WERI-Rb-1 (cell line): ENCODE measurements around the gene RGS3.
"Not testable (repeated sequence)": the region's sequence is repeated elsewhere in the genome, so short reads cannot be mapped to it uniquely, and the experiment has no call there.

Source experiments
- DNase-seq: peaks from one replicate; pipeline ENCODE4 v3.0.0-alpha.2; 2020
- H3K27ac ChIP-seq: fragments of 250-450 bp; sonication (Bioruptor Pico); 2 replicates; pipeline ENCODE4 v1.5.1; 2020; ENCODE audit warnings: mild to moderate bottlenecking, moderate library complexity
- H3K27me3 ChIP-seq: fragments of 250-450 bp; sonication (Bioruptor Pico); 2 replicates; pipeline ENCODE4 v1.5.1; 2021; ENCODE audit warnings: mild to moderate bottlenecking, low read depth, moderate library complexity; ENCODE audit not compliant: insufficient read depth, severe bottlenecking
- H3K36me3 ChIP-seq: fragments of 250-450 bp; sonication (Bioruptor Pico); 2 replicates; pipeline ENCODE4 v1.5.1; 2020; ENCODE audit warnings: mild to moderate bottlenecking, moderate library complexity
- H3K4me3 ChIP-seq: 2 replicates; pipeline ENCODE4 v1.5.1; 2011; ENCODE audit warnings: low read depth, mild to moderate bottlenecking, control low read depth, low read length
- H3K9me3 ChIP-seq: fragments of 250-450 bp; sonication (Bioruptor Pico); 2 replicates; pipeline ENCODE4 v1.5.1; 2021; ENCODE audit warnings: mild to moderate bottlenecking, moderate library complexity; ENCODE audit not compliant: severe bottlenecking
- TF ChIP-seq, protein P1 (sequence below): IDR thresholded peaks from 2 replicates; pipeline ENCODE4 v1.5.1; 2011; ENCODE audit warnings: low read depth, mild to moderate bottlenecking, control low read depth, inconsistent platforms, low read length

Gene RGS3

DNA sequence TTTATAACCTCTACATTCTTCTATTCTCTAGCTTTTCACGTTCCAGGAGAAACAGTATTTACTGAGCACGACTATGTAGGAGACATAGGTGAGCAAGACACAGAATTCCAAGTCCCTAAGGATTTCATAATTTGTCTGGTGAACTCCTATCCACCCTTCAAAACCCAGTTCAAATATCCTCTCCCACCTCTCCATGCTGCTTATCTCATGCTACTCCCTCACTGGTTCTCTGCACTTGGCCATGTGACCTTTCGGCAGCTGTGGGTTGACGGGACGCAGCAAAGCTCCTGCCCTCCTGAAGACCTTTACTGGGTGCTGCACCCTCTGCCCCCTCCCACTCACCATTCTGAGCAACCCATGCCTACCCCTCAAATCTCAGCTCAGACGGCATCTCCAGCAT lies 173.2 kb downstream of the RGS3 start:
- Histone ChIP-seq H3K36me3 (no peaks in the 10 kb centered on the region), H3K27ac (no peak overlapping the region), H3K4me3 (no peak overlapping the region), H3K27me3 (no peaks in the 10 kb centered on the region), H3K9me3 (peaks cover 6% of the 10 kb centered on the region)
- DNase-seq: no peak
- TF ChIP-seq, protein P1, sequence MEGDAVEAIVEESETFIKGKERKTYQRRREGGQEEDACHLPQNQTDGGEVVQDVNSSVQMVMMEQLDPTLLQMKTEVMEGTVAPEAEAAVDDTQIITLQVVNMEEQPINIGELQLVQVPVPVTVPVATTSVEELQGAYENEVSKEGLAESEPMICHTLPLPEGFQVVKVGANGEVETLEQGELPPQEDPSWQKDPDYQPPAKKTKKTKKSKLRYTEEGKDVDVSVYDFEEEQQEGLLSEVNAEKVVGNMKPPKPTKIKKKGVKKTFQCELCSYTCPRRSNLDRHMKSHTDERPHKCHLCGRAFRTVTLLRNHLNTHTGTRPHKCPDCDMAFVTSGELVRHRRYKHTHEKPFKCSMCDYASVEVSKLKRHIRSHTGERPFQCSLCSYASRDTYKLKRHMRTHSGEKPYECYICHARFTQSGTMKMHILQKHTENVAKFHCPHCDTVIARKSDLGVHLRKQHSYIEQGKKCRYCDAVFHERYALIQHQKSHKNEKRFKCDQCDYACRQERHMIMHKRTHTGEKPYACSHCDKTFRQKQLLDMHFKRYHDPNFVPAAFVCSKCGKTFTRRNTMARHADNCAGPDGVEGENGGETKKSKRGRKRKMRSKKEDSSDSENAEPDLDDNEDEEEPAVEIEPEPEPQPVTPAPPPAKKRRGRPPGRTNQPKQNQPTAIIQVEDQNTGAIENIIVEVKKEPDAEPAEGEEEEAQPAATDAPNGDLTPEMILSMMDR: no peak

DNA sequence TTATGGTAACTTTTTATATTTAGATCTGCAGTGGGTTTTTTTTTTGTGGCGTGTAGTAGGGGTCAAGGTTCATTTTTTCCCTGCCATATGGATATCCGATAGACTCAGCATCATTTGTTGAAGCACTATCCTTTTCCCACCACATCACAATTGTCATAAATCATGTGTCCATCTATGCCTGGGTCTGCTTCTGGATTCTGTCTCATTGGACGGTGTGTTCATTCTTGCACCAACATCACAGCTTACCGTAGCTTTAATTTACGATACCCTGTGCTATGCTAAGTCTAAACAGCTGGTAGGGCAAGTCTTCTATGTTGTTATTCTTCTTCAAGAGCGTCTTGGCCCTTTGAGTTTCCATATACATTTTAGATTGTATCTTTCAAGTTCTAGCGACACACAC lies 175.0 kb downstream of the RGS3 start:
- H3K9me3 ChIP-seq: peaks cover 13% of the 10 kb centered on the region
- TF ChIP-seq, protein P1: no peak
- no peak for DNase-seq
- H3K27me3 ChIP-seq: no peaks in the 10 kb centered on the region
- H3K36me3 ChIP-seq: no peaks in the 10 kb centered on the region
- H3K4me3 ChIP-seq: no peak overlapping the region
- H3K27ac ChIP-seq: no peak overlapping the region

DNA sequence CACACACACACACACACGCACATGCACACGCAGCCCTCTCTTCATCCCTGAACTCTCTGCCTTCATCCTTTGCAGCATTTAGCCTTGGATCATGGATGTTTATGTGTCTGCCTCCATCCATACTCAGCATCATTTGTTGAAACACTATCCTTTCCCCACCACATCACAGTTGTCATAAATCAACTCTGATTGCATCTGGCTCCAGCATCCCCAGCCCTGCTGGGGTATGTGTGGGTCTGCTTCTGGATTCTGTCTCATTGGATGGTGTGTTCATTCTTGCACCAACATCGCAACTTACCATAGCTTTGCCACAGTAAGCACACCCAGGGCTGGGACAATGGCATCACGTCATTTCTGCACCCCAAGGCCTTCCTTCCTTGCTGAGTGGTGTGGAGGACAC lies 175.4 kb downstream of the RGS3 start:
- Histone ChIP-seq H3K36me3 (no peaks in the 10 kb centered on the region), H3K4me3 (no peak overlapping the region), H3K9me3 (peaks cover 13% of the 10 kb centered on the region), H3K27me3 (no peaks in the 10 kb centered on the region), H3K27ac (no peak overlapping the region)
- TF ChIP-seq, protein P1: no peak
- DNase-seq: no peak

DNA sequence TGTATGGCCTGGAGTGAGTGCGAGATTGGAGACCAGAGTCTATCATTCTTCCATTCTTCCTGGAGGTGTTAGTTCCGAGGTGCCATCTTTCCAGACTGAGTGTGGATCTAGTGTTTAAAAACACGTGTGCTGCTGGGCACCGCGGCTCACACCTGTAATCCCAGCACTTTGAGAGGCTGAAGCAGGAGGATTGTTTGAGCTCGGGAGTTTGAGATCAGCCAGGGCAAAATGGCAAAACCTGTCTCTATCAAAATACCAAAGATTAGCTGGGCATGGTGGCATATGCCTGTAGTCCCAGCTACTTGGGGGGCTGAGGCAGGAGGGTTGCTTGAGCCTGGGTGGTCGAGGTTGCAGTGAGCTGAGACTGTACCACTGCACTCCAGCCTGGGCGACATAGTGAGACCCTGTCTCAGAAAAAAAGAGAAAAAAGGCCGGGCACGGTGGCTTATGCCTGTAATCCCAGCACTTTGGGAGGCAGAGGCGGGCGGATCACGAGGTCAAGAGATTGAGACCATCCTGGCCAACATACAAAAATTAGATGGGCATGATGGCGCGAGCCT lies 176.0 kb downstream of the RGS3 start:
- H3K4me3 ChIP-seq, H3K27me3 ChIP-seq, DNase-seq, H3K27ac ChIP-seq, H3K36me3 ChIP-seq: not testable (repeated sequence)
- H3K9me3 ChIP-seq: peaks cover 13% of the 10 kb centered on the region

DNA sequence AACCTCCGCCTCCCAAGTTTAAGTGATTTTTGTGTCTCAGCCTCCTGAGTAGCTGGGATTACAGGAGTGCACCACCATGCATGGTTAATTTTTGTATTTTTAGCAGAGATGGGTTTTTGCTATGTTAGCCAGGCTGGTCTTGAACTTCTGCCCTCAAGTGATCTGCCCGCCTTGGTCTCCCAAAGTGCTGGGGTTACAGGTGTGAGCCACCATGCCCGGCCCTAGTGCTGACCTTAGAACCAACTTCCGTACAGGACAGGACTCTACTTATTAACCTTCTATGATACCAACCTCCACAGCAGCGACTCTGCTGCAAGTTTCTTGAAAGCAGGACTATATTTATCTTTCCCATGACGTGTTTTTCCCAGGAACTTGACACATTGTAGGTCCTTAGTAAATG lies 176.9 kb downstream of the RGS3 start:
- Histone ChIP-seq H3K27me3 (no peaks in the 10 kb centered on the region), H3K27ac (no peak overlapping the region), H3K36me3 (no peaks in the 10 kb centered on the region), H3K9me3 (peaks cover 13% of the 10 kb centered on the region), H3K4me3 (no peak overlapping the region)
- TF ChIP-seq, protein P1: no peak
- DNase-seq: no peak

DNA sequence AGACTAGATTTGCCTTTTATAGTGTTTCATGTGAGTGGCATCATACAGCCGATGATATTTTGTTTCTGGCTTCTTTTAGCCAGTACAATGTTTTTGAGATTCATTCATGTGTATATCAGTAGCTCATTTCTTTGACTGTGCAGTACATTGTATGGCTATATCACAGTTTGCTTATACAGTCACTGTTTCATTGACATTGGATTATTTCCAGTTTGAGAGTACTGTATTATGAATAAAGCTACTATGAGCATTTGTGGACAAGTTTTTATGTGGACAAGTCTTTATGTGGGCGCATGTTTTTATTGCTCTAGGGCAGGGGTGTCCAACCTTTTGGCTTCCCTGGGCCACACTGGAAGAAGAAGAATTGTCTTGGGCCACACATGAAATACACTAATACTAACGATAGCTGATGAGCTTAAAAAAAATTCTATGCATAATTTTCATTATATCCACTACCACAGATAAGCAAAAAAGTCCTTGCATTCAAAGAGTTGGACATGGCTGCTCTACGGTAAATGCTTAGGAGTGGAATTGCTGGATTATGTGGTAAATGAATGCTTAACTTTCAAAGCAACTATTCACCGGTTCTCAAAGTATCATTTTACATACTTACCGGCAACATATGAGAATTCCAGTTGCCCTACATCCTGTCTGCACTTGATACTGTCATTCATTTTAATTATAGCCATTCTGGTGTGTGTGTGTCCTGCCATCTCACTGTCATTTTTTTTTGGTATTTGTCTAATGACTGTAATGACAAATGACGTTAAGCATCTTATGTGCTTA lies 177.8 kb downstream of the RGS3 start:
- Histone ChIP-seq H3K9me3 (peaks cover 13% of the 10 kb centered on the region), H3K36me3 (no peaks in the 10 kb centered on the region), H3K27ac (no peak overlapping the region), H3K4me3 (no peak overlapping the region), H3K27me3 (no peaks in the 10 kb centered on the region)
- no peak for DNase-seq
- TF ChIP-seq, protein P1: no peak
